B cell (primary cell): ENCODE results near the gene SERPINF2.

Experiments used
- CTCF ChIP-seq: fragments of 200-600 bp; IDR thresholded peaks from one replicate; pipeline ENCODE4 v1.8.0; 2022; ENCODE audit warnings: antibody characterized with exemption, mild to moderate bottlenecking
- EZH2 ChIP-seq: IDR thresholded peaks from 2 replicates; pipeline ENCODE4 v1.6.1; 2012; ENCODE audit warnings: borderline replicate concordance, low read depth, mild to moderate bottlenecking, moderate library complexity, low read length; ENCODE audit not compliant: insufficient read depth, poor library complexity, severe bottlenecking

GRCh38 chr17:1727258-1727789 lies 15.3 kb upstream of the SERPINF2 start:
- no peak for TF ChIP-seq EZH2
- TF ChIP-seq CTCF = no peak
